ENCODE measurements around the gene ZNF45.
"Not testable (repeated sequence)": the region's sequence is repeated elsewhere in the genome, so short reads cannot be mapped to it uniquely, and the experiment has no call there.

ZNF45 gene

GRCh38 chr19:43934985-43935708, at the start of gene ZNF45:
Gene ZNF45 (minus strand): TSS chr19:43935282. CDS start chr19:43922185, 13,097 bp downstream.
- peak; percentile 88 to 90 for DNase-seq

GRCh38 chr19:43984687-43985000, 49.6 kb upstream of the ZNF45 start:
- DNase-seq = no peak

- peak; percentile 79 to 82 for DNase-seq
These were observed 49.0 kb upstream of the ZNF45 start, which contains the start of gene ZNF155 for GRCh38 chr19:43983912-43984686. Gene ZNF155 (plus strand): TSS chr19:43984188. CDS start chr19:43988544, 4,356 bp downstream.

GRCh38 chr19:43983544-43983911, 48.4 kb upstream of the ZNF45 start:
- no peak for DNase-seq

- DNase-seq = no peak
These were observed 41.6 kb upstream of the ZNF45 start for GRCh38 chr19:43976732-43977131.

GRCh38 chr19:43966079-43966694, 31.1 kb upstream of the ZNF45 start:
- DNase-seq = no peak

- DNase-seq = no peak
These were observed 25.3 kb upstream of the ZNF45 start for GRCh38 chr19:43960411-43960810.

- DNase-seq = no peak
These were observed 22.8 kb upstream of the ZNF45 start for GRCh38 chr19:43957891-43958290.

GRCh38 chr19:43956827-43957226, 21.7 kb upstream of the ZNF45 start:
- DNase-seq = no peak

GRCh38 chr19:43950834-43951645, 16.0 kb upstream of the ZNF45 start, which contains the start of gene ZNF221:
Gene ZNF221 (plus strand): TSS chr19:43951228. CDS start chr19:43962727, 11,499 bp downstream.
- peak; percentile 78 to 84 for DNase-seq

GRCh38 chr19:43949803-43950202, 14.7 kb upstream of the ZNF45 start:
- not testable (repeated sequence) for DNase-seq

GRCh38 chr19:43947412-43947811, 12.3 kb upstream of the ZNF45 start:
- not testable (repeated sequence) for DNase-seq

- no peak for DNase-seq
These were observed 6.1 kb upstream of the ZNF45 start for GRCh38 chr19:43941209-43941608.

- DNase-seq = no peak
These were observed 5.6 kb upstream of the ZNF45 start for GRCh38 chr19:43940719-43941118.

- no peak for DNase-seq
These were observed 4.6 kb upstream of the ZNF45 start for GRCh38 chr19:43939557-43940260.

- no peak for DNase-seq
These were observed 1.1 kb upstream of the ZNF45 start for GRCh38 chr19:43936188-43936587.

- DNase-seq = no peak
These were observed 762 bp downstream of the ZNF45 start for GRCh38 chr19:43934055-43934984.

- no peak for DNase-seq
These were observed 6.3 kb downstream of the ZNF45 start for GRCh38 chr19:43928820-43929219.

GRCh38 chr19:43923875-43924274, 11.2 kb downstream of the ZNF45 start:
- no peak for DNase-seq

GRCh38 chr19:43914051-43914450, 21.0 kb downstream of the ZNF45 start:
- no peak for DNase-seq

GRCh38 chr19:43913383-43913782, 21.7 kb downstream of the ZNF45 start:
- DNase-seq = no peak
